HepG2 (cell line): ENCODE data around the gene NT5C. TPM values are rescaled to one million over a fixed set of nuclear protein-coding genes. Genes with fewer than 3 reads are reported as not detected.

ENCODE experiments used
- ATF6 ChIP-seq: sonication (generic); formaldehyde crosslinking; conservative IDR thresholded peaks from 2 replicates; pipeline ENCODE4 v1.4.0; 2020; ENCODE audit warnings: missing genetic modification reagents
- ELF4 ChIP-seq: sonication (generic); formaldehyde crosslinking; IDR thresholded peaks from 2 replicates; pipeline ENCODE4 v1.5.0; 2020; ENCODE audit warnings: missing genetic modification reagents, mild to moderate bottlenecking, moderate library complexity, borderline replicate concordance
- ERF ChIP-seq: IDR thresholded peaks from 2 replicates; pipeline ENCODE4 v1.6.1; 2018; ENCODE audit warnings: missing biosample characterization, missing genetic modification reagents
- FOXC1 ChIP-seq: sonication (generic); formaldehyde crosslinking; IDR thresholded peaks from 2 replicates; pipeline ENCODE4 v1.8.0; 2022; ENCODE audit warnings: mild to moderate bottlenecking, missing genetic modification reagents, borderline replicate concordance
- GABPA ChIP-seq, 2 experiments: IDR thresholded peaks; 2 replicates each; pipeline ENCODE4 v1.6.1; 2011 to 2016; ENCODE audit warnings: low read depth in 2 of 2, low read length in 1 of 2, missing biosample characterization in 1 of 2, missing genetic modification characterization in 1 of 2
- HNRNPK ChIP-seq: fragments of 200-400 bp; formaldehyde crosslinking; IDR thresholded peaks from 2 replicates; pipeline ENCODE4 v1.6.1; 2018; ENCODE audit warnings: low read length, low read depth, moderate library complexity, mild to moderate bottlenecking; ENCODE audit not compliant: poor library complexity, severe bottlenecking
- KAT2B ChIP-seq: fragments of 150-350 bp; IDR thresholded peaks from 2 replicates; pipeline ENCODE4 v1.6.1; 2014; ENCODE audit warnings: low read depth, low read length, borderline replicate concordance
- RELA ChIP-seq: sonication (generic); formaldehyde crosslinking; IDR thresholded peaks from 2 replicates; pipeline ENCODE4 v1.4.0; 2020; ENCODE audit warnings: missing genetic modification reagents
- TCF7 ChIP-seq: sonication (generic); IDR thresholded peaks from 2 replicates; pipeline ENCODE4 v1.6.1; 2016; ENCODE audit warnings: antibody characterized with exemption, low read depth
- ZNF20 ChIP-seq: sonication (generic); formaldehyde crosslinking; IDR thresholded peaks from 2 replicates; pipeline ENCODE4 v1.4.0; 2020; ENCODE audit warnings: mild to moderate bottlenecking, moderate library complexity, missing genetic modification reagents
- ZNF24 ChIP-seq: fragments of 450-650 bp; IDR thresholded peaks from 2 replicates; pipeline ENCODE4 v1.6.1; 2017; ENCODE audit warnings: antibody characterized with exemption, mild to moderate bottlenecking
- ZNF350 ChIP-seq: sonication (generic); formaldehyde crosslinking; IDR thresholded peaks from 2 replicates; pipeline ENCODE4 v1.4.0; 2020; ENCODE audit warnings: mild to moderate bottlenecking, low read depth, missing genetic modification reagents, borderline replicate concordance
- ZNF547 ChIP-seq: sonication (generic); formaldehyde crosslinking; IDR thresholded peaks from 2 replicates; pipeline ENCODE4 v1.5.1; 2020; ENCODE audit warnings: mild to moderate bottlenecking, missing genetic modification reagents
- ZNF563 ChIP-seq: sonication (generic); formaldehyde crosslinking; IDR thresholded peaks from 2 replicates; pipeline ENCODE4 v1.8.0; 2022; ENCODE audit warnings: mild to moderate bottlenecking, moderate library complexity, missing genetic modification reagents
- ZNF646 ChIP-seq: sonication (generic); formaldehyde crosslinking; IDR thresholded peaks from 2 replicates; pipeline ENCODE4 v1.9.0; 2021; ENCODE audit warnings: mild to moderate bottlenecking, missing genetic modification reagents
- ZNF652 ChIP-seq: IDR thresholded peaks from 2 replicates; pipeline ENCODE4 v1.6.1; 2016; ENCODE audit warnings: low read depth, borderline replicate concordance
- ZNF883 ChIP-seq: sonication (generic); formaldehyde crosslinking; IDR thresholded peaks from 2 replicates; pipeline ENCODE4 v1.5.1; 2020; ENCODE audit warnings: mild to moderate bottlenecking, missing genetic modification reagents; ENCODE audit errors: not compliant biosample characterization
- ZSCAN20 ChIP-seq: sonication (generic); formaldehyde crosslinking; IDR thresholded peaks from 2 replicates; pipeline ENCODE4 v1.4.0; 2020; ENCODE audit warnings: missing genetic modification reagents, mild to moderate bottlenecking, borderline replicate concordance
- polyA plus RNA-seq, 8 experiments: library from polyadenylated mRNA; depleted of rRNA in 3 of 8; stranded (reverse) in 7 of 8; unstranded in 1 of 8; fragments of >200 nt; fragmentation: Illumina TruSeq in 4 of 8; extraction: Trizol in 4 of 8; gene quantifications; 2 replicates each; pipeline versions ENCODE4 v1.2.1 to v1.2.3, GENCODE V29; 2011 to 2016; ENCODE audit warnings: low read depth in 4 of 8, missing spikeins in 1 of 8, mixed read lengths in 1 of 8; ENCODE audit not compliant: insufficient read depth in 1 of 8
- total RNA-seq, 5 experiments: library from RNA; depleted of rRNA; stranded (reverse); fragments of >200 nt; fragmentation: Illumina TruSeq; extraction: Trizol; gene quantifications; 2 replicates each; pipeline ENCODE4 v1.2.3, GENCODE V29; 2016; ENCODE audit warnings: low read depth in 1 of 5

The NT5C gene
- total and polyA plus RNA-seq, 2 of the 13 experiments (the other 11 are each of a cell fraction or from before 2014, with no cell fraction given), result 42.8 to 48.6 TPM

- TF ChIP-seq ZNF547, result peak; percentile 97
- TF ChIP-seq KAT2B, result no peak
- TF ChIP-seq RELA (CRISPR knock-in tag), result peak; percentile 73; the same call in 1 of the 2 replicates
- TF ChIP-seq ELF4 (CRISPR knock-in tag), result no peak
- no peak for TF ChIP-seq TCF7
- peak; percentile 97 for TF ChIP-seq ZNF883 (CRISPR knock-in tag)
- no peak for TF ChIP-seq ZNF20 (CRISPR knock-in tag)
- peak; percentile 92 for TF ChIP-seq ZNF563
- TF ChIP-seq HNRNPK, result peak; percentile 72
- no peak for TF ChIP-seq ZNF652 (CRISPR knock-in tag)
- TF ChIP-seq FOXC1 (CRISPR knock-in tag), result no peak; the same call in 1 of the 2 replicates
- TF ChIP-seq ZNF646 (CRISPR knock-in tag), result no peak; the same call in 1 of the 2 replicates
- TF ChIP-seq ZNF350 (CRISPR knock-in tag), result no peak
- TF ChIP-seq GABPA (IDR thresholded peaks at IDR 0.05; ENCODE audit: low read depth, low read length), result peak; percentile 89
- peak; percentile 83 for TF ChIP-seq GABPA (CRISPR knock-in tag; IDR thresholded peaks at IDR 0.05; ENCODE audit: low read depth)
- peak; percentile 97 for TF ChIP-seq ZSCAN20
- TF ChIP-seq ERF (CRISPR knock-in tag), result peak; percentile 70; the same call in 1 of the 2 replicates
- peak; percentile 59; the same call in 1 of the 2 replicates for TF ChIP-seq ZNF24
- no peak for TF ChIP-seq ATF6 (CRISPR knock-in tag)
These were observed at the start of gene NT5C (continued) for GRCh38 chr17:75131278-75132017.
